Measurements from ENCODE around the gene NSMCE1. TPM values are rescaled to one million over a fixed set of nuclear protein-coding genes. Genes with fewer than 3 reads are reported as not detected.
A peak's percentile ranks its signal among the peaks of the same experiment; 100 is the strongest.
"Not testable (repeated sequence)": the region's sequence is repeated elsewhere in the genome, so short reads cannot be mapped to it uniquely, and the experiment has no call there.

NSMCE1 gene
- total RNA-seq, 1 donor from 2014 or later = 35.1 TPM

- DNase-seq (ENCODE audit: low spot score in 2 of 2) (no peak), FAIRE-seq (no peak)
Observed at GRCh38 chr16:27220527-27220926, 48.0 kb downstream of the NSMCE1 start.

GRCh38 chr16:27220120-27220519 is 48.5 kb downstream of the NSMCE1 start:
- FAIRE-seq = no peak

GRCh38 chr16:27219161-27219560 is 49.4 kb downstream of the NSMCE1 start:
- FAIRE-seq (no peak), DNase-seq (ENCODE audit: low spot score in 2 of 2) (no peak)

More at GRCh38 chr16:27220120-27220519, 48.5 kb downstream of the NSMCE1 start:
- no peak for DNase-seq (ENCODE audit: low spot score in 2 of 2)

GRCh38 chr16:27218756-27219155 is 49.8 kb downstream of the NSMCE1 start:
- no peak for FAIRE-seq
- DNase-seq (ENCODE audit: low spot score in 2 of 2) = no peak

DNA sequence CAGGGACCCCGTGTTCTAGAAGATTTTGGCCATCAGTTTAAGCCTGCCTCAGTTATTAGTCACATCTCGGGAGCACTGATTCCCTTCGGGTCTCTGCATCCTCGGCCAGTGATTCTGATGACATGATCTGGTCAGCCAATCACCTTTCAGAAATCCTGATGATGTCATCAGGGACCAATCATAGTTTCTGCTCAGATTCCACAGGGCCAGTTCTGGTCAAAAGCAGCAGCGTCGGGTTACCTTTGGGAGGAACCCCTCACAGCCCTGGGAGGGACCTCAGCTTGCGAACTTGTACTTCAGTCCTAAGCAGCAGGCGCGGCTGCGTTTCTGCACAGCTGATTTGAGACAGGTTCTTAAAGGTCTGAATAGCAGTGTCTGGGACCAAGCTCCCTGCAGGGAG is 51.3 kb downstream of the NSMCE1 start:
- FAIRE-seq = no peak
- DNase-seq (ENCODE audit: low spot score in 2 of 2) = peak; percentile 42 to 88

GRCh38 chr16:27216297-27216885 is 52.2 kb downstream of the NSMCE1 start:
- no peak for FAIRE-seq

DNA sequence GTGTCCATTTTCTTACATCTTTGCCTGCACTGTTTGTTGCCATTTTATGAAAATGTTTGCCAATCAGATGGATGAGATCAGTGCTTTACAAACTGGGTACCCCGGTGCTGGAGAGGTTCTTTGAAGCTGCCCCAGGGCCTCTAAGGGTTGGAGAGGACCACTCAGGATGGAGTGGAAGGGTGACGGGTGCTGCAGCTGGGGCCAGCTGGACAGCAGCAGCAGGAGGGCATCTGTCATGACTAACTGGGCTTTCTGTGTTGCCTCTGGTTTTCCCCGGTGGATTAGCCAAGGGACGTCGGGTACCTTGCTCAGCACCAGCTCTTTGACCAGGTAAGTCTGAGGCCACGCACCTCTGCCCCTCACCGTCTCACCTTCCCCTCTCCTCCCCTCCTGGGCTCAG is 52.9 kb downstream of the NSMCE1 start:
- DNase-seq (ENCODE audit: low spot score in 2 of 2) (no peak), FAIRE-seq (no peak)

More at GRCh38 chr16:27216297-27216885, 52.2 kb downstream of the NSMCE1 start:
- DNase-seq (ENCODE audit: low spot score in 2 of 2) = no peak

DNA sequence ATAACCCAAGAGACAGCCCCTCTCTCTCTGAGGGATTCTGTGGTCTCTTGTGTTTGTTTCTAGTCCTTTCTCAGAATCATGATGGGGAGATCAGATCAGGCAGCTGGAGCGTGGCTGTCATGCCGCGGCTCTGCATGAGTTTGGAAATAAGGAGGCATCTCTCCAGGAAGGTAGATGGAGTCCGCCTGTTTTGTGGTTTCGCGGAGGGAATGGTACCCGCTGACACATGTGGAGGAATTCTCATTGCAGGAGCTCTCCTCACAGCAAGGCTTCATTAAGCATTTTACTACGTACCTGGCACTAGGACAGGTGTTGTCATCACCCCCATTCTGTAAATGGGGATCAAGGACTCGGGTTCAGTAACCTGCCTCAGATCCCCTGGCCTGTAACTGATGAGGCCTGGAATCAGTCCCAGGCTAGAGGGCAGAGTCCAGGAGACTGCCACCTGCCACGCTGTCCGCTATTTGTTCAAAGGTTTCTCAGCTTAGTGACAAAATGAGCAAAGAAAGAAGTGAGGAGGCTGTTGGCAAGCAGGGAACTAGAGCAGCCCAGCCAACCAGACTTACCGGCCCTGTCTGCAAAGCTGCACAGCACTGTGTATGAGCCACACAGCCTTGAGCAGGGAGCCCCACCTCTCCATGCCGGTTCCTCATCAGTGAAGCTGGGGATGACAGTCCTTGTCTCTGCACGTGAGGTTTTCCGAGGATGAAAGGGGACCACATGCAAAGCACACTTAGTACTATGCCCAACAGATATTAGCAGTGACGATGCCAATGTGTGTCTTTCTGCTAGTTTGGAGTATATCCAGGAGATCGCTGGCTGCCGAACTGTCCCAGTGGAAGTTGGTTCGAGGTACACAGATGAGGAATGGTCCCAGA is 54.2 kb downstream of the NSMCE1 start:
- FAIRE-seq (no peak), DNase-seq (ENCODE audit: low spot score in 2 of 2) (no peak)

DNA sequence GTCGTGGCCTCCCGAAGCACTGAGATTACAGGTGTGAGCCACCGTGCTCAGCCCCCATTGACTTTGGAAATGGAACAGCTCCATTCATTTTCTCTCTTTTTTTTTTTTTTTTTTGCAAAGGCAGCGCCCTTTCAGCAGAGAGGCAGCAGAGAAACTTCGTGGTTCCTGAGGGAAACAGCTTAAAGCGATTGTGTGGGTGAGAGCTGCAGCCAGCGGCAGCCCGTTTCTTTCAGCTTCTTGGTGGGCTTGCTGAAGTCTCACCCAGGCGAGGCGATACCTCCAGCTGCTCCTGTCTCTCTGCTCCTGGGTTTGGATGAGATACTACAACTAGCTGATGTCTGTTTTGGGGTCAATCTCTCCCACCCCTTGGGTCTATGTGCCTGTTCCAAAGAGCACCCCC is 57.5 kb downstream of the NSMCE1 start:
- FAIRE-seq = no peak
- DNase-seq (ENCODE audit: low spot score in 2 of 2) = no peak

- DNase-seq (ENCODE audit: low spot score in 2 of 2) (no peak), FAIRE-seq (no peak)
Observed at GRCh38 chr16:27210174-27210573, 58.4 kb downstream of the NSMCE1 start.

DNA sequence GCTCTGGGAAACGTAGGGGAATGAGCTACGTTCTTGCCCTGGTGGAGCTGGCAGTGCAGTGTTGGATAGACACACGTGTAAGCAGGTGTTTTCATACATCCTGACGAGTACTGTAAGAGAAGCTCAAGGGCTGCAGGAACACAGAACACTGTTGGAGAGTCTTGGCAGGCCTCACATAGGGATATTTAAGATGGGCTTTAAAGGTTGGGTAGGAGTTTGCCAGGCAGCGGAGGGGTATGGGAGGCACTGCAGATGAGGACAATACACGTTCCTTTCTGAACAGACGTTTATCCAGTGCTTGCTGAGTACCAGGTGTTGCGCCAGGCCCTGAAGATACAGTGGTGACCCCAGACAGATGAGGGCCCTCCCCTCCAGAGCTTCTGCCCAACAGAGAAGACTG is 59.0 kb downstream of the NSMCE1 start:
- FAIRE-seq = no peak
- DNase-seq (ENCODE audit: low spot score in 2 of 2) = no peak

GRCh38 chr16:27208796-27209195 is 59.8 kb downstream of the NSMCE1 start:
- DNase-seq (ENCODE audit: low spot score in 2 of 2) (no peak), FAIRE-seq (no peak)

GRCh38 chr16:27208081-27208680 is 60.4 kb downstream of the NSMCE1 start:
- no peak for DNase-seq (ENCODE audit: low spot score in 2 of 2)
- FAIRE-seq = no peak

DNA sequence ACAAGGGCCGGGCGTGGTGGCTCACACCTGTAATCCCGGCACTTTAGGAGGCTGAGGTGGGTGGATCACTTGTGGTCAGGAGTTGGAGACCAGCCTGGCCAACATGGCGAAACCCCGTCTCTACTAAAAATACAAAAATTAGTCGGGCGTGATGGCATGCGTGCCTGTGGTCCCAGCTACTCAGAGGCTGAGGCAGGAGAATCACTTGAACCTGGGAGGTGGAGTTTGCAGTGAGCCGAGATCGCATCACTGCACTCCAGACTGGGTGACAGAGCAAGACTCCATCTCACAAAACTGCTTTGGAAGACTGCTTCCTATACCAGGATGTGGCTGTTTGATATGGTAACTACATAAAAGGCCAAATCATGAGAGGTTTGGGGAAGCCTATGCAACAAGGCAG is 61.5 kb downstream of the NSMCE1 start:
- FAIRE-seq; DNase-seq (ENCODE audit: low spot score in 2 of 2): not testable (repeated sequence)

- DNase-seq (ENCODE audit: low spot score in 2 of 2) (no peak), FAIRE-seq (no peak)
Observed at GRCh38 chr16:27205423-27206065, 63.0 kb downstream of the NSMCE1 start.

DNA sequence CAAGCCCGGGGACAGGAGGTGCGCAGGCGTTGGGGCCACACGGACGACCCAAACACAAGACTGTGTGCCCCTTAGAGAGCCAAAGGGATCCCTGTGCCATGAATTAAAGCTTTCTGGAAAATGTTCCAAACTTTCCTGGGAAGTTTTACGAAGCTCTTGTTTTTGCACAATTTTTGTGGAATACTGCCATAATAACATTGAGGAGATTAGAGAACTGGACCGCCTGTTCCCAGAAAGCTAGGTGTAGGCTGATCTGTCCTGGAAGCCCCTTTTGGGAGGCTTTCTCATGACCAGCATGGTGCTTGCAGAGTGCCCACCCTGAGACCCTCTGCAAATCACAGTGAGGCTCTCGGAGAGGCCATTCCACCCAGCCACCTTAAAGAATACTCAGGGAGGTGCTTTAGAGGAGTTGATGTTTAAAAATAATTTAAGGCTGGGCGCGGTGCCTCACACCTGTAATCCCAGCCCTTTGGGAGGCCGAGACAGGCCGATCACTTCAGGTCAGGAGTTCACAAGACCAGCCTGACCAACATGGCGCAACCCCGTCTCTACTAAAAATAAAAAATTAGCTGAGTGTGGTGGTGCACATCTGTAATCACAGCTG is 64.2 kb downstream of the NSMCE1 start:
- FAIRE-seq (no peak), DNase-seq (ENCODE audit: low spot score in 2 of 2) (no peak)

DNA sequence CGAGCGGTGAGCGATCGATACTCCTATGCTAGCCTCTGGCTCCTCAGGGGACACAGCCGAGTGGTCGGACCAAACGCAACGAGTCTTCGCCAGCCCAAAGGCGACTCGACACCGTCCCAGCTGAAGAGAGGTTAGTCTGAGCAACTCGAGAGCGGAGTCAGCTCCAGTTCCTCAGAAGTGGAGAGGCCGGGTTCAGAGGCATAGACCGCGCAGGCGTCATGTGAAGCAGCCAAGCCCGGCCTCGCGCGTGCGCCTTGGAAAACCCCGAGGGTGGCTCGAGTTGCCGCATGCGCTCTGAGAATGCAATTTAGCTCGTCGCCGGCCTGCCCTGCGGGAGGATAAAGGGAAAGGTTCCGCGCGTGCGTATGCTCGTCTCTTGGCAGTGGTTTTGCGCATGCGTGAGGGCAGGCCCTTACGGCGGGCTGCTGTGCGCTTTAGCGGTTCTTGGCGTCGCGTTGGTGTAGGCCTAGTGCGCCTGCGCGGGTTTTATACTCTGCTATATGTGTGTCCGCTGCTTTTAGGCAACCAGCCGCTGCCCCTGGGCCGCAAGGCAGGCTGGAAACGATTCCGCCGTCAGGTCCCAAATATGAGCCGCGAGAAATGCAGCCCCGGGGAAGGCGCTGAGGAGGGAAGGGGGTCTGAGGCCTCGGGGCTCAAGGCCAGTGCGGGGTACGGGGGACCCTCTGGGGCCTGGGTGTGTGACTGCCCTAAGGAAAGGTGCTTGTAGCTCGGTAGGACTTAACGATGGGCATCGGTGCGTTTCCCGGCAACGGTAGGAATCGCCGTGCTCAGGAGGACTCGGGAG is 64.9 kb downstream of the NSMCE1 start, which contains the start of gene KDM8:
KDM8 (plus strand) TSS at position 20 of the 805 bp plus-strand sequence. CDS start 6,598 bp downstream, outside the sequence.
- DNase-seq (ENCODE audit: low spot score in 2 of 2) (peak; percentile 77 to 94), FAIRE-seq (no peak)

- FAIRE-seq (no peak), DNase-seq (ENCODE audit: low spot score in 2 of 2) (peak; percentile 71 to 81)
Observed at GRCh38 chr16:27202923-27203506, 65.6 kb downstream of the NSMCE1 start.

DNA sequence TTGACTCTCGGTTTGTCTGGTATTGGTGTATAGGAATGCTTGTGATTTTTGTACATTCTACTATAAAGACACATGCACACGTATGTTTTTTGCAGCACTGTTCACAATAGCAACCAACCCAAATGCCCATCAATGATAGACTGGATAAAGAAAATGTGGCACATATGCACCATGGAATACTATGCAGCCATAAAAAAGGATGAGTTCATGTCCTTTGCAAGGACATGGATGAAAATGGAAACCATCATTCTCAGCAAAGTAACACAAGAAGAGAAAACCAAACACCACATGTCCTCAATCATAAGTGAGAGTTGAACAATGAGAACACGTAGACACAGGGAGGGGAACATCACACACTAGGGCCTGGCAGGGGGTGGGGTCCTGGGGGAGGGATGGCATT is 67.7 kb downstream of the NSMCE1 start:
- not testable (repeated sequence) for FAIRE-seq; DNase-seq (ENCODE audit: low spot score in 2 of 2)
